DMS114 treated with DMSO at 0.1 percent for 48 hours (cell line): Measurements from ENCODE around the gene UGGT1.

Experiments
- DNase-seq: peaks from one replicate; lab custom pipeline; 2025; ENCODE audit not compliant: unreplicated experiment; lab: John Stamatoyannopoulos, UW

The UGGT1 gene, protein sequence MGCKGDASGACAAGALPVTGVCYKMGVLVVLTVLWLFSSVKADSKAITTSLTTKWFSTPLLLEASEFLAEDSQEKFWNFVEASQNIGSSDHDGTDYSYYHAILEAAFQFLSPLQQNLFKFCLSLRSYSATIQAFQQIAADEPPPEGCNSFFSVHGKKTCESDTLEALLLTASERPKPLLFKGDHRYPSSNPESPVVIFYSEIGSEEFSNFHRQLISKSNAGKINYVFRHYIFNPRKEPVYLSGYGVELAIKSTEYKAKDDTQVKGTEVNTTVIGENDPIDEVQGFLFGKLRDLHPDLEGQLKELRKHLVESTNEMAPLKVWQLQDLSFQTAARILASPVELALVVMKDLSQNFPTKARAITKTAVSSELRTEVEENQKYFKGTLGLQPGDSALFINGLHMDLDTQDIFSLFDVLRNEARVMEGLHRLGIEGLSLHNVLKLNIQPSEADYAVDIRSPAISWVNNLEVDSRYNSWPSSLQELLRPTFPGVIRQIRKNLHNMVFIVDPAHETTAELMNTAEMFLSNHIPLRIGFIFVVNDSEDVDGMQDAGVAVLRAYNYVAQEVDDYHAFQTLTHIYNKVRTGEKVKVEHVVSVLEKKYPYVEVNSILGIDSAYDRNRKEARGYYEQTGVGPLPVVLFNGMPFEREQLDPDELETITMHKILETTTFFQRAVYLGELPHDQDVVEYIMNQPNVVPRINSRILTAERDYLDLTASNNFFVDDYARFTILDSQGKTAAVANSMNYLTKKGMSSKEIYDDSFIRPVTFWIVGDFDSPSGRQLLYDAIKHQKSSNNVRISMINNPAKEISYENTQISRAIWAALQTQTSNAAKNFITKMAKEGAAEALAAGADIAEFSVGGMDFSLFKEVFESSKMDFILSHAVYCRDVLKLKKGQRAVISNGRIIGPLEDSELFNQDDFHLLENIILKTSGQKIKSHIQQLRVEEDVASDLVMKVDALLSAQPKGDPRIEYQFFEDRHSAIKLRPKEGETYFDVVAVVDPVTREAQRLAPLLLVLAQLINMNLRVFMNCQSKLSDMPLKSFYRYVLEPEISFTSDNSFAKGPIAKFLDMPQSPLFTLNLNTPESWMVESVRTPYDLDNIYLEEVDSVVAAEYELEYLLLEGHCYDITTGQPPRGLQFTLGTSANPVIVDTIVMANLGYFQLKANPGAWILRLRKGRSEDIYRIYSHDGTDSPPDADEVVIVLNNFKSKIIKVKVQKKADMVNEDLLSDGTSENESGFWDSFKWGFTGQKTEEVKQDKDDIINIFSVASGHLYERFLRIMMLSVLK (N-terminal part only)

DNA sequence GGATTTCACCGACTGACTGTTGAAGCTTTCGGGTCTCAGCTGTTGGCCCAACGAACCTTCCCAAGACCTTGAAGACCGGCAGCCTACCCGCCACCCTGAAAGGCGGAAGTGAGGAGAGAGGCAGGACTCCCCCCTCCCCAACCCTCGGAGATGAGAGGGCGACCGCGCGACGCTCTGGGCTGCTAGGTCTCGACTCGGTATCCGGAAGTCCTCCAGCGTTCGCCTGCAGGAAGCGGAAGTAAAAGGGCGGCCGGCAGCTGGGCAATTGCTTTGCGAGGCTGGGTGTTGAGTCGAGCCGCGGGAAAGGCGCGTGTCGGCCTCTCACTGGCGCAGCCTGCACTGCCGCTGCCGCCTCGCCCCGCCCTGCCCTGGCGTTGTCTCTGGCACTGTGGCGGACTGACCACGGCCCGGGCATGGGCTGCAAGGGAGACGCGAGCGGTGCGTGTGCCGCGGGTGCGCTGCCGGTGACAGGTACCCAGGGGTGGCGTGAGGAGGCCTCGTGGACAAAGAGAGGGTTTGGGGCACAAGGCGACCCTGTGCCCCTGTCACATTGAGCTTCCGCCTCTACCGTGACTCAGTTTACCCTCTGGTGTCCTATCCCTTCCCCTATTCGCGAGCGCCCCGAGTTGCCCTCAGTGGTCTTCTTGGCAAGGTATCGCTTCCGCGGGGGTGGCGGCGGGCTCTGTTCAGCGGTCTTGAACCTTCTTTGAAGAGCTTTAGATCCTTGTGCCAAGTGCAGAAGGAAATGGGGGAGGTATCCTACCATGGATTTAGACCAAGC is at the start of gene UGGT1:
Gene UGGT1 (plus strand): TSS at position 256 of the 781 bp plus-strand sequence. CDS start 158 bp downstream, at position 414.
- peak; percentile 83 for DNase-seq

DNA sequence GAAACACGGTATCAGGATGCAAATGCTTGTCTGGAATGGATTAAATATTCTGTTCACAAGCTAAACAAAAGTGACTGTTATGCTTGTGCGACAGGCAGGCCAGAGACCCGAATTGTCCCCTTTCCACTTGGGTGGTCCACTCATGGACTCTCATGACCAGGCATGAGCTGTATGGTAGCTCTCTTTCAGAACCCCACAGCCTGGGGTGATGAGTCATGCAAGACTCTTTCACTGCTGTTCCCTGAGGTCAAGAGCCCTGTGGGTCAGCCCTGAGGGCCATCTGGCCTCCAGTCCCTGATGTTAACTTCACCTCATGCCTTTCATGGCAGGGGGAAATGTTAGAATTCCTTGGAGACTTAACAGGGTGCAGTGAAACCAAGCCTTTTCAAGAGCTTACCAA is 49.4 kb upstream of the UGGT1 start:
- no peak for DNase-seq

DNA sequence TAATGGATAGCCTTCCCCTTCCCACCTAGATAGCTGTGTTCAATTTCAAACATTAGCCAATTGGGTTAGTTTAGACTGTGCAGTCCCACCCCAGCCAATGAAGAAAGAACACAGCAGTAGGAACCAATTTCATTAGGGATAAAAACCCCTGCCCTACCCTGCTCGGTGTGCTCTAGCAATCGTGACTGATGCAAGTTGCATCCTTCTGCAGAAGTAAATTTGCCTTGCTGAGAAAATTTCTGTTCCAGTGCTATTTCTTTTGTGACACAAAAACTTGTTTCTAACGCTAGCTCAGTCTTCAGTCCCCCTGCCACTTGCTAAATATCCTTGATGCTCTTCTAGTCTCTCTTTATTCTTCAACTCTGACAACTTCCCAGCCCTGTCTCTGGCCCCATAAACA is 48.0 kb upstream of the UGGT1 start:
- no peak for DNase-seq

DNA sequence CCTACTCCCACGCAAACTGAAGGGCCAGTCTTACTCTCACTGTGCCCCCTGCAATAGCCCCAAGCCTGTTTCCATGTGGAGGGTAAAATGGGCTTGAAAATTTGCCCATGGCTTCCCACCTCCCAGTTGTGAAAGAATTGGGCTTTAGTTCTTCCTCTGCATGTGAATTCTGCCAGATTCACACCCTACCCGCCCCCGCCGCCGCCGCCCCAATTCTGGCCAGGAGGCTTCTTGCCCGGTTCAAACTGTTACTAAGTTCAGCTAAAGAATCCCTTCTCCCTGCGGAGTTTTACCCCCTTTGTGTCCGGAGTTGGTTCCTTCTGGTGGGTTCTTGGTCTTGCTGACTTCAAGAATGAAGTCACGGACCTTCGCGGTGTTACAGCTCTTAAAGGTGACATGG is 37.7 kb upstream of the UGGT1 start:
- DNase-seq, result no peak

DNA sequence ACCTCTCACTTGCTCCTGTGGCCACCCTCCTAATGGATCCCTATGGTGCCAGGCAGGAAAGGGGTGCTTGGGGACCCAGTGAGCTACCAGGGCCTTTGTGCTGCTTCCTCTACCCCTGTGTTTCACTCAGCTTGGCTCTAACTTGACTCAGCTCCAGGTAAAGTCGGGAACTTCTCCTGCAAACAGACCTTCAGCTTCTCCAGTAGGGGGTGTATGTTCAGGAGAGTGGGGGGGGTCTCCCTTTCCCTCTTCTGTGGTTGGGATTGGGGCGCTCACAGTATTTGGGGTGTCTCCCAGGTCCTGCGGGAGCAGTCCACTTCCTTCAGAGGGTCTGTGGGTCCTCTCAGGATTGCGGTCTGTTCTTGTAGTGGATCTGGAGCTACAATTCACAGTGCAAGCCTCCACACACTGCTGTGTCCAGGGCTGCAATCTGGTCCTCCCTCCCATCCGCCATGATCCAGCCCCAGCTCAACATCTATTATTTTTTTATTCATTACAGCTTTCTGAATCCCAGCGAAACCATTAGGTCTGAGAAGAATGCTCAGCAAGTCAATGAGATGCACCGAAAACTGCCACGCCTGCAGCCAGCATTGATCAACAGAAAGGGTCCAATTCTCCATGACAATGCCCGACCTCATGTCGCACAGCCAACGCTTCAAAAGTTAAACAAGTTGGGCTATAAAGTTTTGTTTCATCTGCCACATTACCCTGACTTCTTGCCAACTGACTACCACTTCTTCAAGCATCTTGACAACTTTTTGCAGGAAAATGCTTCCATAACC is 36.7 kb upstream of the UGGT1 start:
- no peak for DNase-seq

DNA sequence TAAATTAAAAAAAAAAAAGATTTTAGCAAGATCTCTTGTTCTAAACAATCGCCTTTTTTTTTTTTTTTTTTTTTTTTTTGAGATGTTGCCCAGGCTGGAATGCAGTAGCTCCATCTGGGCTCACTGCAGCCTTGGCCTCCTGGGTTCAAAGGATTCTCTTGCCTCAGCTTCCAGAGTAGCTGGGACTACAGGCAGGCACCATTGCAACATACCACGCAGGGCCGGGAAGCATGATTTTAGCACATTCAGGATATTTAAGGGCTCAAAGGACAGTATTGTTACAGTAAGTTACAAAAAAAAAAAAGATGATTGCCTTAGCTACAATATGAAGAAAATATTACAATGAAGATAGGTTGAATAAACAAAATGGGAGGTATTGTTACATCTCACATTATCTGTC is 33.7 kb upstream of the UGGT1 start:
- no peak for DNase-seq

DNA sequence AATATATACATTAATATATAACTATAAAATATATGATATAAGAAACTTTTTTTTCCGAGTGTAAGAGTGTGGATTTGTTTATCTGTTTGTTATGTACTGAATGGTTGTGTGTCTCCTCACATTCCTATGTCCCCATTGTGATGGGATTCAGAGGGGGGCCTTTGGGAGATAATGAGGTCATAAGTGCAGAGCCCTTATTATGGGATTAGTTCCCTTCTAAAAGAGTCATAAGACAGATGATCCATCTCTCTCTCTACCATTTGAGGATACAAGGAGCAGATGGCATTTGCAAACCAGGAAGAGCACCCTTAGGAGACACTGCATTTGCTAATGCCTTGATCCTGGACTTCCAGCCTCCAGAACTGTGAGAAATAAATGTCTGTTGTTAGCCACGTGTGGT is 32.9 kb upstream of the UGGT1 start:
- no peak for DNase-seq

DNA sequence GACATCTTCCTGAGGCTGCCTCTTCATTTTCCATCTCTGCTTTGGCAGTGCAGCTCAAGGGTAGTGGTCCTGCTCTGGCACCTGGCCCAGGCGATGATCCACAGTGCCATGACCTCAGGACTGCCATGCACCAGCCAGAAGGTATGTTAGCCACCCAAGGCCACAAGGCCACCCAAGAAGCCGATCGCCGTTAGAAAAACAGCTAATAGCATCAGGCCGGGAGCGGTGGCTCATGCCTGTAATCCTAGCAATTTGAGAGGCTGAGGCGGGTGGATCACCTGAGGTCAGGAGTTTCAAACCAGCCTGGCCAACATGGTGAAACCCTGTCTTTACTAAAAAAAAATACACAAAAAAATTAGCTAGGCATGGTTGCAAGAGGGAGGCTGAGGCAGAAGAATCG is 28.4 kb upstream of the UGGT1 start:
- DNase-seq, result no peak

DNA sequence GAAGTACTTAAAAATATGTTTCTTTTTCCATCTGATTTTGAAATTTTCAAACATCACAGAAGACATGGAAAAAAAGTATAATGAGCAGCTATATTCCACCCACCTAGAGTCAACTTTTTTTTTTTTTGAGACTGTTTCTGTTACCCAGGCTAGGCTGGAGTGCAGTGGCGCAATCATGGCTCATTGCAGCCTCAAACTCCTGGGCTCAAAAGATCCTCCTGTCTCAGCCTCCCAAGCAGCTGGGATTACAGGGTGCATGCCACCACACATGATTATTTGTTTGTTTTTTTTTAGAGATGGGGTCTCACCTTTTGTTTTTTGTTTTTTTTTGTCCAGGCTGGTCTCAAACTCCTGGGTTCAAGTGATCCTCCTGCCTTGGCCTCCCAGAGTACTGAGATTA is 26.6 kb upstream of the UGGT1 start:
- no peak for DNase-seq

DNA sequence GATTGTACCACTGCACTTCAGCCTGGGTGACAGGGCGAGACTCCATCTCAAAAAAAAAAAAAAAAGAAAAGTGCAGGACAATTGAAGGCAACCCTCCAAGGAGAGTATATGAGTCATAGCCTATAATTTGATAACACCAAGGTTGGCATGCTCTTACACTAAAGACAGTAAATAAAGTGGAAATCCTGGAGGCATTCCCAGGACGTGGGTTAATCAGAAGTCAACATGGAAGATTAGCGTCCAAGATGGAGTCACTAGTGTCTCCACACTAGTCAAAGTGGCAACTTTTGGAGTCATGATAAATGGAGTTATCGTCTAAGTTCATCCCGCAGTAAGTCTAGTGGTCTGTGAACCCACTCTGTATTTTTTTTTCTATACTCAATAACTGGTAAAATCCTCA is 21.2 kb upstream of the UGGT1 start:
- DNase-seq, result no peak

DNA sequence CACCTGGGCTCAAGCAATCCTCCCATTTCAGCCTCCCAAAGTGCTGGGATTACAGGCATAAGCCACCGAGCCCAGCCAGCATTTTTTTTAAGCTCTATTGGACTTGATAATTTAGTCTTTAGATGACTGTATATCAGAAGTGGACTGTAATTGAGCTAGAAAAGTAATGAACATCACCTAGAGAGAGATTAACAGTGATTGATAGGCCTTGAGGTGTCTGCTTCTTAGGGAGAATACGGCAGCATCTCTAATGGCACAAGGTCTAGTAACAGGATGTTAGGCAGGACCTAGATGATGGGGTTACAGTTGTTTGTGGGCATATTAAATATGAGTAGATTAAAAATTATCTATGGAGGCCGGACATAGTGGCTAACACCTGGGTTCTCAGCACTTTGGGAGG is 17.7 kb upstream of the UGGT1 start:
- DNase-seq, result no peak

DNA sequence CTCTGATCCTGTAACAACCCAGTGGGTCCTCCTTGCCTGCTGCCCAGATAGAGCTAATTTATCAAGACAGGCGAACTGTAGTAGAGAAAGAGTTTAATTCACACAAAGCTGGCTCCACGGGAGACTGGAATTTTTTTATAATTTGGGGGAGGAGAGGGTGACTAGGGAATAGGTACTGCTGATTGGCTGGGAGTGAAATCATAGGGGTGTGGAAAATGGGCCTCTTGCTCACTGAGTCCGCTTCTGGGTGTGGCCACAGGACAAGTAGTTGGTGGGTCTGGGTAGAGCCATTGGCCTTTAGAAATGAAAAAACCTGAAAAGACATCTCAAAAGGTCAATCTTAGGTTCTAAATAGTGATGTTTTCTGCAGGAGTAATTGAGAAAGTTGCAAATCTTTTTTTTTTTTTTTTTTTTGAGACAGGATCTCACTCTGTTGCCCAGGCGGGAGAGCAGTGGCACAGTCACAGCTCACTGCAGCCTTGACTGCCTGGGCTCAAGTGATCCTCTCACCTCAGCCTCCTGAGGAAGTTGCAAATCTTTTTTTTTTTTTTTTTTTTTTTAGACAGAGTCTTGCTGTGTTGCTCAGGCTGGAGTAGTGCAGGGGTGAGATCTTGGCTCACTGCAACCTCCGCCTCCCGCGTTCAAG is 14.4 kb upstream of the UGGT1 start:
- no peak for DNase-seq

DNA sequence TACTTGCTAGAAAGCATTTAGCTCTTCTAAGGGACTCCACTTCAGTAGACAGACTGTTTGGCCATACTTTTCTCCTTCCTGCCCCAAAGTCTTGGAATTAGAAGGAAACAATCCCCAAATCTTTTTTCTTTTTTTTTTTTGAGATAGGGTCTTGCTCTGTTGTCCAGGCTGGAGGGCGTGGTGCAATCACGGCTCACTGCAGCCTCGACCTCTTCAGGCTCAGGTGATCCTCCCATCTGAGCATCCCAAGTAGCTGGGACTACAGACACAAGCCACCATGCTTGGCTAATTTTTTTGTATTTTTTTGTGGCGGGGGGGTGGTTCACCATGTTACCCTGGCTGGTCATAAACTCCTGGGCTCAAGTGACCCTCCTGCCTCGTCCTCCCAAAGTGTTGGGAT is 6.2 kb upstream of the UGGT1 start:
- DNase-seq, result no peak

DNA sequence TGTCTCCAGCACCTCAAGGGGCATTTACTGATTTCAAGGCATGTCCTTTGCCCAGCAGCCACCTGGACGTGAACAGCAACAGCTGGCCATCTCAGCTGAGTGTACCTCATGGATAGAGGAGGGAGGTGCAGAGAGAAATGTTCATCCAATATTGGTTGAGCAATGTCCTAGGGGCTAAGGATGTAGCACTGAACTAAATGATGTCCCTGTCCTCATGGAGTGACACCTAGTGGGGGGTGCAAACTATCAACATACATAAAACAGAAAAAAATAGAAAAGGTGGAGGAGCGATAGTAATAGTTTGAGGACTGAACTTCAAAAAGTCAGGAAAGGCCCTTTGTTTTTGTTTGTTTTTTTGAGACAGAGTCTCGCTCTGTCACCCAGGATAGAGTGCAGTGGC is 4.8 kb upstream of the UGGT1 start:
- DNase-seq, result no peak

DNA sequence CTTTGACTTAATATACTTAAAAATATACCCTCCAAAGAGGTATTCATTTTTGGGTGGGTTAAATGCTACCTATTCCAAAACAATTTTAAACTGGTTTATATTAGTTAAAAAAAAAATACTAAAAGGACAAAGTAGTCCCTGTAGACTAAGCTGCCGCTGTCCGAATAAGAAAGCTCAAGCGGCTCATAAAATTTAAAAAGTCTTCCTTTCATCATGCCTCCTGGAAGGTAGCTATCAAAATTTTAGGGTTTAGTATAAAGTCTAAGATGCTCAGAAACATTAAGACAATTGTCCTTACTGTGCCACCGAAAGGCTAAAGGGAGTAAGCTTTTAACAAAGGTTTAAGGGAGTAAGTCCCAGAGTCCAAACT is 440 bp upstream of the UGGT1 start:
- no peak for DNase-seq

DNA sequence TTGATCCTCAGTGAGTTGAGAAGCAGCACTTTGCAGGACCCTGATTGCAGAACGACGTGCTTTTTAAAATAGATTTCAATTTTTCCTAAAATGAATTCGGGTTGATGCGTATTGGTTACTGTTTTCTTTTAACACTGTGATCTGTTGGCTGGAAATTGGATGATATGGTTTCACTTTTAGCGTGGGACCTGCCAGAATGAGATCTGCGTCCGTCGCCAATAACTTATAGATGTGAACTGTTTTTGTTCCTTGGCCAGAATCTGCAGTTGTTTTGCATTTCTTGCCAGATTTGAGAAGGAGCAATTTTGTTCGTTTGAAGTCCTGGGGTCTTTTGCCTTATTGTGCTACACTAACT is 703 bp downstream of the UGGT1 start:
- DNase-seq, result no peak

DNA sequence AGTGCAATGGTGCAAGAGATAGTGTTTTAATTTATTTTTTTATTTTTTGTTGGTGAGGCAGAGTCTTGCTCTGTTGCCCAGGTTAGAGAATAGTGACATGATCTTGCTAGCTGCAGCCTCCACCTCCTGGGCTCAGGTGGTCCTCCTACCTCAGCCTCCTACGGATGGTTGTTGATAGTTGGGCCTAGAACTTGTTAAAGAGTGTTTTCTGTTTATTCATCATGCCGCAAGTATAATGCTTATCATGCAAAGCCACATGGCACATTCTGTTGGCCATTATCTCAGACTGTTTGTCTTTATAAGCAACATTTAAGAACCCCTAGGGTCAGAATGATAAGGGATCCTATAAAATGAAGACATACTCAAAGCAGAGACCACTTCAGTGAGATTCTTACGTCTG is 1.7 kb downstream of the UGGT1 start:
- no peak for DNase-seq

DNA sequence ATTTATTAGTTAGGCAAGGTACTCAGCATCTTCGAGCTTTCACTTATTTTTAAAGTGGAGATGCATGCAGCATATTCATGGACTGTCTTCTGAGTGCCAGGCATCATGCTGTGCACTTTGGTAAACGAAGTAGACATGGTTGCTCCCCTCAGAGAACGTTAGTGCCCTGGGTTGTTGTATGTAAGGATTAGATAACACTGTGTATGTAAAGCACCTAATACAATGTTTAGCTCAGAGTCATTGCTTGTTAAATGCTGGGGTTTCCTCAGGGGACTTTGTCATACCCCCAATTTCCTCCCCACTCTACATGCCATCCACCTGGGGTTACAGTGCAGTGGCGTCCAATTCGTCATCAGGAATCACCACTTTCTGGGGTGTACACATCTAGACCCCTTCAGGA is 2.8 kb downstream of the UGGT1 start:
- DNase-seq, result no peak

DNA sequence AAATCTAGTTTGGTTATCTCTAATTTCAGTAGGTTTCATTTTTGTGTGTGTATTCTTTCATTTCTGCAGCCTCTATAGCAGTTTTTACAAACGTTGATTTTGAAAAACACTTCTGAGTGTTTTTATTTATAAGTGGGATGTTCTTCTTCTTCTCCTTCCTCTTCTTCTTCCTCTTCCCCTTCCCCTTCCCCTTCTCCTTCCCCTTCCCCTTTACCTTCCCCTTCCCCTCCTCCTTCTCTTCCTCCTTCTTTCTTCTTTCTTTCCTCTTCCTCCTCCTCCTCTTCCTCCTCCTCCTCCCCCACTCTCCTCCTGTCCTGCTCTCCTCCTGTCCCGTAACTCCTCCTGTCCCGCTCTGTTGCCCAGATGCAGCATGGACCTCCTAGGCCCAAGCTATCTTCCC is 4.2 kb downstream of the UGGT1 start:
- DNase-seq, result no peak

DNA sequence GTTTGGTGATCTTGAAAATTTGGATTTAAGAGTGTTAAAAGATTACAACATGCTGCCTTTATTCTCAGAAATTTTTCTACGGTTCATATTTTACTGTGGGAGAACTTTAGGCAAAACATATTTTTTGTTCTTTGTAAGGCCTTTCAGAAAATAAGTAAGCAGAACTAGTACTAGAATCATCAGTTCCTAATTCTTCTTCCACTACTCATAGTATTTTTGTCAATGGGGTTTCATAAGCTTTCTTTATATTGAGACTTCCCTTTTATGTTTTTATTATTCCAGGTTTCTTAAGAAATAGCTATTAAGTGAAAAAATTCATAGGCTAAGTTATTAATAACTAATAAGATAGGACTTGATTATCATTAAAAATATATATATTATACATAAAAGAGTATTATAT is 12.4 kb downstream of the UGGT1 start:
- no peak for DNase-seq
